SKM-1 treated with dmso at 0.1 percent for 144 hours (cell line): Measurements from ENCODE around the gene ACER3.
"Not testable (repeated sequence)": the region's sequence is repeated elsewhere in the genome, so short reads cannot be mapped to it uniquely, and the experiment has no call there.

Experiments
- DNase-seq: peaks from one replicate; lab custom pipeline; 2025; ENCODE audit not compliant: unreplicated experiment; lab: John Stamatoyannopoulos, UW

The ACER3 gene

DNA sequence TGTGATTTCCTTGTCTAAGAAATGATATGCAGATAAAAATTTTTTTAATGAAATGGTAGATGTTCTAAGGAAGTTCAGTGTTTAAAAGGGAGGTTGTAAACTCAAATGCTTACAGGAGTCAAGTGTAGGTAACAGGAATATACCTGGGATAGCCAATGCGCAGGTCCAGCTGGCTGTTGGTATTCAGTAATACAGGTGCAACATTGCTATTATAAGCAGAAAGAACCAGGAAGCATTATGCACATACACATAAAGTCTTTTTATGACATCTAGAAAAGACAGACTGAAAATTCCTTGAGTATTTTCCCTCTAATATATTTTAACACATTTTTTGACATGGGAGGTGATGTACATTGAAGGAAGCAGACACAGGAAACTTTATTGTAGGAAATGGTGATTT, 129.9 kb downstream of the ACER3 start:
- DNase-seq, result no peak

DNA sequence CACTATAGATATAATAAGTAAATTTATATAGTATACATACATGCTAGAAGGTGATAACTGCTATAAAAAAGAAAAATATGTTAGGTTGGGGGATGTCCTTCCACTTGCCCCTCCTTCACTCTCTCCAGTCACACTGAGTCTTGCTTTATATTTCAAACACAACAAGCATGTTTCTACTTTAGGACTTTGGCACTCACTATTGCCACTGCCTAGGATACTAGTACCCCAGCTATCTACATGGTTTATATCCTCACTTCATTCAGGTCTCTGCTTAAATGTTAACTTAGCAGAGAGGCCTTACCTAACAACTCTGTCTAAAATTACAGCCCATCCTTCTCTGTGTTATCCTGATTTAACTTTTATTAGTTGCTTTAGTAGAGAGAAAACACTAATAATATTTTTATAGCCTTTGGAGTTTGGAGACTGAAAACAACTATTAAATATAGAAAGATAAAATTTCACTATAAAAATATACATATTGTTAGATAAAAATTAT, 134.4 kb downstream of the ACER3 start:
- no peak for DNase-seq

DNA sequence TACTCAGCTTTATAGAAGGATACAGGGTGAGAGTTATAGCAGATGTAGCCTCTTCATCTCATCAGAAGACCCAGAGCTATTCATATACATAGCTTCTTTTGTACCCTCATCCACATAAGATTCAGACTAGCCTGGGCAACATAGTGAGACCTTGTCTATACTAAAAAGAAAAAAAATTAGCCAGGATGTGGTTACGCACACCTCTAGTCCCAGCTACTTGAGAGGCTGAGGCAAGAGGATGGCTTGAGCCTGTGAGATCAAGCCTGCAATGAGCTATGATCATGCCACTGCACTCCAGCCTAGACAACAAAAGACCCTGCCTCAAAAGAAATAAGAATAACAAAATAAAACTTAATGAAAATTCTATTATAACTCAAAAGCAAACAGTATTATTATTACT, 136.8 kb downstream of the ACER3 start:
- DNase-seq, result no peak

DNA sequence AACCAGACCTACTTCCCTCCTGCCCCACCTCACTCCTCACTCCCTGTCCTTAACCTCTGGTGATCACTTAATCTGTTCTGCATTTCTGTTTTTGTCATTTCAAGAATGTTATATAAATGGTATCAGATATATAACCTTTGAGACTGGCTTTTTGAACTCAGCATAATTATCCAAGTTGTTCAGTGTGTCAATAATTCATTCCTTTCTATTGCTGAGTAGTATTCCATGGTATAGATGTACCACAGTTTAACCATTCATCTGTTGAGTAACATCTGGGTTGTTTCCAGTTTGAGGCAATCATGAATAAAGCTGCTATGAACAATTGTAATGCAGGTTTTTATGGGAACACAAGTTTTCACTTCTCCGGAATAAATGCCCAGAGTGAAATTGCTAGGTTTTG, 138.9 kb downstream of the ACER3 start:
- no peak for DNase-seq

DNA sequence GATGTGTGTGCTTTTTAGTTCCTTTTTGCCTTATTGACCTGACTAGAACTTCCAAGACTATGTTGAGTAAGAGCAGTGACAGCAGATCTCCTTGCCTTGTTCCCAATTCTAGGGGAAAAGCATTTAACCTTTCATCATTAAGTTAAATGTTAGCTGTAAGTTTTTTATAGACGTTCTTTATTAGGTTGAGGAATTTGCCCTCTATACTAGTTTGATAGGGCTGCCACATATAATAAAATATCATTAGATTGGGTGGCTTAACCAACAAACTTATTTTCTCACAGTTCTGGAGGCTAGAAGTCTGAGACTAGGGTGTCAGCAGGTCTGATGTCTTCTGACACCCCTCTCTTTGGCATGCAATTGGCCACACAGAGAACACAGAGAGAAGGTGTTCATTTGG, 140.9 kb downstream of the ACER3 start:
- no peak for DNase-seq

DNA sequence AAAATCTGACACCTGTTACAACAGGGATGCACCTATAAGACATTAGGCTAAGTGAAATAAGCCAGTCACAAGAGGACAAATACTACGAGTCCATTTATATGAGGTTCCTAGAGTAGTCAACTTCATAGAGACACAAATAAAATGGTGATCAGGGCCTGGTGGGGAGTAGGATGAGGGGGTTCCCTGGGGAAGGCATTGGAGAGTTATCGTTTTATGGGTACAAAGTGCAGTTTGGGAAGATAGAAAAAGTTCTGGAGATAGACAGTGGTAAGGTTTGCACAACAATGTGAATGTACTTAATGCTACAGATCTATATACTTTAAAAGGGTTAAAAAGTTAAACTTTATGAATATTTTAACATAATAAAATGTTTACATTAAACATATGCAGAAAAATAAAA, 142.1 kb downstream of the ACER3 start:
- no peak for DNase-seq

DNA sequence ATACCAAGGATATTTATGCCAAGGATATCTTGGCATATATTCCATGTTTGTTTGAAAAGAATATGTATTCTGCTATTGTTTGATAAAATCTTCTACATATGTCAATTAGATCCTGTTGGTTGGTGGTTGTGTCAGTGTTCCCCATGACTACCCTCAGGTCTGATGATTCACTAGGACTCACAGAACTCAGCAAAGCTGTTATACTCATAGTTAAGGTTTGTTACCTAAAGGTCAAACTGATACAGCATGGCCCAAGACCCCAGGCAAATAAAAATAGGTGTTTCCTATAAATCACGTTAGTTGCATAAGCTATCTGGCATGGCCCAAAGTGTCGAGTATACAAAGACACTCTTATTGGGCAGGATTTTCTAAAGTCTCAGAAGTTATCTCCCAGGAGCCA, 143.2 kb downstream of the ACER3 start:
- no peak for DNase-seq

DNA sequence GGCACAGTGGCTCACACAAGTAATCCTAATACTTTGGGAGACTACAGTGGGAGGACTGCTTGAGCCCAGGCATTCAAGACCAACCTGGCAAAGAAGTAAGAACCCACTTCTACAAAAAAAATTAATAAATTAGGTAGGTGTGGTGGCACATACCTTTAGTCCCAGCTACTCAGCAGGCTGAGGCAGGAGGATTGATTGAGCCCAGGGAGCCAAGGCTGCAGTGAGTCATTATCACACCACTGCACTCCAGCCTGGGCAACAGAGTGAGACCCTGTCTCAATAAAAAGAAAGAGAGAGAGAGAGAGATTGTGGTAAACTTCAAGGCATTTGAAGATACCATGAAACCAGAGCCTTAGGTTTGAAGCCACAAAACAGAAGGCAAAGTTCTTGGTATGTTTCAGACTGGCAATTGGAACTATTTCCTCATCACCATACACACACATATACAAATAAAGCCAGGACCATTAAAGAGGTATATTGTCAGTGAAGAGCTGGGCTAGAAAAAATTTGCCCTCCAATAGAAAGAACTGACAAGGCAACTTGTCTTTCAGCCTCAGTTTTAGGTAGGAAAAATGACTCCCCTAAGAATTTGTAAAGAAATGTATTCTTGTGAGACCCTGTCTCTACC, 148.9 kb downstream of the ACER3 start:
- DNase-seq, result no peak

DNA sequence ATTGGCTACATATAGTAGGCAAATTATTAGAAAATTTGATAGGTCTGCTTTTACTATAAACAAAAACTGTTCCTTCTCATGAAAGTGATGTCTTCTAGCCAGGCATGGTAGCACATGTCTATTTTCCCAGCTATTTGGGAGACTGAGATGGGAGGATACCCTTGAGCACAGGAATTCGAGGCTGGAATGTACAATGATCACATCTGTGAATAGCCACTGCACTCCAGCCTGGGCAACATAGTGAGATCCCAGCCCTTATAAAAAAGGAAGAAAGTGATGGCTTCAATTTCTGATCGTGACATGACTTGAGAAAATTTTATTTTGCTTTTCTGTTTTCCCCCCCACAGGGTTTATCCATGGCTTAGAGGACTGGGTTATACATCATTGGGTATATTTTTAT, 154.0 kb downstream of the ACER3 start:
- no peak for DNase-seq

DNA sequence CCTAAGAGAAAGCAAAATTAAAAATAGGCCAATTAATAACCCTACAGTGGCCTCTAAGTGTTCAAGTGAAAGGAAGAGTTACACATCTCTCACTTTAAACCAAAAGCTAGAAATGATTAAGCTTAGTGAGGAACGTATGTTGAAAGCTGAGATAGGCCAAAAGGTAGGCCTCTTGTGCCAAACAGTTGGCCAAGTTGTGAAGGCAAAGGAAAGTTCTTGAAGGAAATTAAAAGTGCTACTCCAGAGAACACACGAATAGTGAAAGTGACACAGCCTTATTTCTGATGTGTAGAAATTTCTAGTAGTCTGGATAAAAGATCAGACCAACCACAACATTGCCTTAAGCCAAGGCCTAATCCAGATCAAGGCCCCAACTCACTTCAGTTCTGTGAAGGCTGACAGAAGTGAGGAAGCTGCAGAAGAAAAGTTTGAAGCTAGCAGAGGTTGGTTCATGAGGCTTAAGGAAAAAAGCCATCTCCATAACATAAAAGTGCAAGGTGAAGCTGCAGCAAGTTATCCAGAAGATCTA, 157.7 kb downstream of the ACER3 start:
- not testable (repeated sequence) for DNase-seq

DNA sequence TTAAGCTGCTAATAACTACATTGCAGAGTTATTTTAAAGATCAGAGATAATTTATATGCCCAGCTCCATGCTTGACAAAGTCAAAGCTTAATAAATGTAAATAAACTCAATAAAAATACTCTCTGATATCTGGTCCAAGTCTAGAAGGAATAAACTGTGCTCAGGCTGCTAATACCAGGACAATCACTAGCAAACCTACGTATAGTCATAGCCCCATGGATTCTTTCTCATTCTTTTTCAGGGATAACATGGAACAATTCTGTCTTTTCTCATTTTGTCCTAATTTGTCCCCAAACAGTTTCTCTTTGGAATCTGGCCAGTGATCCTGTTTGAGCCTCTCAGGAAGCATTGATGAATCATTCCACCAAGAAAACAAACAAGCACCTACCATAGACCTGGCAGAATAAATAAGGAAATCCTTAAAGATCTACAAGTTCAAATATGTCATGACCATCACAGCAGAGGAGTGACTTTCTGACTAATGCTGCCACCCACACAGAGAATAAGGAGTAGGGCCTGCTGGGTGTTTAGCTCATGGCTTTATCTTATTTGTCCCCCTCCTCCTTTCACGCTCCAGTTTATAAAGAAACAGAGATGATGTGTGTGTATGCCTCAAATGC, 159.4 kb downstream of the ACER3 start:
- DNase-seq, result no peak

DNA sequence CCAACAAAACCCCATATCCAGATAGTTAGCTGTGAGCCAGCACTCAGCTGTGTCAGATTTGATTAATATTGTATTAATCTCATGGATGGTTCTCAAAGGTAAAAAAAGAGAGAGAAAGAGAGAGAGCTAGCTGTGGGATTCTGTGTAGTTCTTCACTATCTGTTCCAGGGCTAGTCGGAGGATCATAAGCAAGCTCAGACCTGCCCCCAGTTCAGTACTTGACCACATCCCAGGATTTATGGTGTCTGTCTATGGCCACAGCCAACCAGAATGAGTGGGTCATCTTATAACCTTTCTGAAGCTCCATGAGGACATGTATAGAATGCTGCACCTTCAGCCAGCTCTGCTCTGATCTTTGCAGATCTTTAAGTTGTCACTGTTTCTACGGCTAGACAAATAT, 160.0 kb downstream of the ACER3 start:
- no peak for DNase-seq

DNA sequence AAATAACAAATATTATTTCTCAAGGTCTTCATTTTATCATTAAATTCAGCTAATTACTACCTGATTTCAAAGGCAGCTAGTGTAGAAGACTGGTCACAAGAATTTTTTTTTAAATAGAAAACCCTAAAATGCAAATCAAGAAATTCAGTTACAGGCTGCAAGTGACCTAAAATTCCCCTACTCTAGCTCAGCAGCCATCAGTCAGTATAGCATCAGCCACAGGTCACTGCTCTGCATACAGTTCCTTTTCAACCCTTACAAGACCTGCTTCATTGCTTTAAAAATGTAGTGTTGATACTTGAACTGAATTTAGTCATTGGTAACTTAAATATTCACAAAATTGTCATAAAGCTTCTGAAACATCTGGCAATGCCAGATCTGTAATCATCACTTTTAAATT, 164.0 kb downstream of the ACER3 start:
- no peak for DNase-seq

DNA sequence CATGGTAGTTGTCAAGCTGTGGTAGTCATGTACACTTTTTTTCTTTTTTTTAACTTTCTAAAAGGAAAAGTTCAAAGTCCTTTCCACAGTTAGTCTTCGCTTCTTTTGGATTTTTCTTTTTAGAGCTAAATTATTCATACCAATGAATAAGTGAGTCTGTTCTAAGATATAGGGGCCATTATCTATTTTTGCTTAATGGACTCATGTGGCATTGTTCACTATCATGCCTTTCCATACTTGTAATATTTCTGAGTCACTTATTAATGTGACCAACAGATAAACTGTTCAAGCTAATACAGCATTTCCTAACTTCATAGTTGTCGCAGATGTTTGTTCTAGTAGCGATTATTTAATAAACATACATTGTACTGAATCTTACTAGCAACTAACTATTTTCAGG, 165.5 kb downstream of the ACER3 start:
- DNase-seq, result no peak

DNA sequence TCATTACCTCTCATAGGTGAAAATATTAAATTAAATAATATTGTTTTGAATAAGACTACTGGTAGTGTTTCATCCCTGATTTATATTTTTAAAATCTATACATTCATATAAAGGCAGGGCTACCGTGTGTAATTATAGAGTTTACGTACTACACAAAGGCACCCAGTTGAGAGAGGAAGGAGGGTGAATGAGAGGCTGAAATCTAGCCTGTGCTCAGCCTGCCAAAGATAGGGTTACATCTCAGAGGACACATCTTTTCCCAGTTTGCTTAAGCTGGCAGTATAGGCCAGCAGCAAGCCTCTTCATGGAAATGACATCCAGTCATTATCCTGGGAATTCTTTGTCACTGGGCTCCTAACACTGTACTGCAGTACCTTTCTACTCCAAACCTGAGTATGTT, 166.0 kb downstream of the ACER3 start:
- DNase-seq, result no peak

DNA sequence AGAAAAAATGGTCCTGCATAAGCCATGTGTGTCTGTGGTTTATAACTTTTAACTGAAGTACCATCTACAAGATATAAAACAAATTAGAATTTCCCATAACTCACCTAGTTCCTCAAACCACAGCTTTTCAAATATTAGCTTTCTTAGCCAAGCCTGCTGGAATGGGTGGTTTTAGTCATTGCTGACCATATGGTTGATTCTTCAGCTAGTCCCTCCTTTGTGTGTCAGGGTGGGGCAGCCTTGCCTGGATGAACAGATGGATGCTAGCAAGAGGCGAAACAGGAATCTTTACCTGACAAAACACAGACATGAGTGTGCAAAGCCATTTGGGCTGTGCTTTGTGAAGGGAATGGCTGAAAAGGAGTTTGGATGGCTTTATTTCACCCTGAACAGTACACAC, 166.6 kb downstream of the ACER3 start:
- DNase-seq, result no peak

DNA sequence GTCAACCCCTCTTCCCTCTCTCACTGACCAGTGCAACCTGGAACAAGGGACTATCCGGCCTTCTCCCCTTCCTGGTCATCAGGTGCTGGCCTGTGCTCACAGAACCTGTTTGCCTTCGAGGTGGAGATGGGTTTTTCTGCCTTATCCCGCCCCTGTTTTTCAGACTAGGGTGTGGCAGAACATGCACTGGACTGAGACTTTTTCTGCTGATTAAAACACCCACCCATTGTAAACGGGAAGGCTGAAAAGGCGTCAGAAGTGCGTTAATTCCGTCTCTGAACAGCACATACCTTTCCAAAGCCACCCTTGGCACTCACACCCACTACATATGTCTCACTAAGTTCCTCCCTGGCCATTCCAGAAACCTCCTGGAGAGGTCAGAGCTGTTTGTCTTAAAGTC, 169.1 kb downstream of the ACER3 start:
- DNase-seq, result no peak

DNA sequence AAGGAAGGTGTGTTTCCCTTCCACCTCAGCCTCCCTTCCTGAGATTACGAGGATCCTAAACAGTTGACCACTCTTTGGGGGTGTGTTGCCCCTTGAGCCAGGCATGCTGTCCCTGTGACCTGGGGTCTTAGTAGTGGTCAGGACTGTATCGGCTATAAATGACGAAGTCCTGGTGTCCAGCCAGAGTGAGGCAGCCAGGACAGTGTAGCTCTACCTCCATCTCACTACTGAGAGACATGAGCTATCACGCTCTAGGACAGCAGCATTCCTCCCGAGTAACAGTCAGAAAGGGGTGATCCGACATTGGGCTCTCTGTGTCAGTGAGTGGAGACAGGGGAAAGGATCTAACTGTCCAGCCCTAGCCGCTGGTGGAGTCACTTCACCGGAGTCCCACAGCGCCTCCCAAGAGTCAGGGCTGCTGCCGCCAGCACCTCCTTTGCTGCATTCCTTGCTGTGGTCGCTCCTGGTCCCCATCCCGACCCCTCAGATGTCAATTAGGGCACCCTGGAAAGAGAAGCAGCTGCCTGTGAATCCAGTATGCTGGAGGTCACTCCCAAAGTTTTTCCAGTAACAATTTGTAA, 170.2 kb downstream of the ACER3 start:
- DNase-seq, result no peak

DNA sequence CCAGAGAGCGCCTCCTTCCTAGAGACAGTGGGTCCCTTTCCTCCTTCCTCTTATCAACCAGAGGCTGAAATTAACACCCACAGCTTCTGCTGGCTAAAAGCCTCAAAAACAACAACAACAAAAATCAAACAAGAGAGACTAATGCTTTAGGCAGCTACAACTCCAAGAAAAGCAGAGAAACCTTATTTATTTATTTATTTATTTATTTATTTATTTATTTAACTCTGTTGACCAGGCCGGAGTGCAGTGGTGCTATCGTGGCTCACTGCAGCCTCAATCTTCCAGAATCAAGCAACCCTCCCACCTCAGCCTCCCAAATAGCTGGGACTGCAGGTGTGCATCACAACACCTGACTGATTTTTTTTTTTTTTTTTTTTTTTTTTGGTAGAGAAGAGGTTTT, 170.9 kb downstream of the ACER3 start:
- no peak for DNase-seq

DNA sequence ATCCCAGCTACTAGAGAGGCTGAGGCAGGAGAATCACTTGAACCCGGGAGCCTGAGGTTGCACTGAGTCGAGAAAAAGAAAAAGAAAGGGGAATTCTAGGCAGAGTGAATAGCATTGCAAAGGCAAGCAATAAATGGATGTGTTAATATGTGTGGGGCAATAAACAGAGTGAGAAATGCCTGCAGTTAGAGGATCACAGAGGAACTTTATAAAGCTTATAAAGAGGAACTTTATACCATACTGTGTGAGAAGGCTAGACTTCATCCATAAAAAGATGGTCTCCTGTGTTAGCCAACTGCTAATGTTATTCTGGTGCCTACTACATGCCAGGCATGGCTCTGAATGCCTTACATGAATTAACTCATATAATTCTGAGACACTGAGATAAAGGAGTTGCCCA, 174.3 kb downstream of the ACER3 start:
- DNase-seq, result peak; percentile 28

DNA sequence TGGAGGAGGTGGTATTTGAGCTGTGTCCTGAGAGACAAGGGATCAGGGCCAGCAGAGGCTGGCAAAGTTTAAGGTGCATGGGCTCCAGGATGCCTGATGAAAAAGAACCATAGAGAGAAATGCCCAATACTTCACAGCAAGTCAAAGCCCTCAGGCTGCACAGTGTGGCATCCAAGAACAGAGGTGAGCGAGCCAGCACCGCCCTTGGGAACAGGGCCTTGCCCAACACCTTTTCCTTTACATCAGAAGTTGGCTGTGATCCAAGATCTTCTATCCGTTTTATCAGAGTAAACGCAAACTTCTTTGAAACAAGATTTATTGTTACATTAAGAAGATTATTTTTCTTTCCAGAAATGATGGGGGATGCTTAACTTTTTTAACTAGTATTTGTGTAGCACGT, 174.9 kb downstream of the ACER3 start:
- DNase-seq, result no peak

DNA sequence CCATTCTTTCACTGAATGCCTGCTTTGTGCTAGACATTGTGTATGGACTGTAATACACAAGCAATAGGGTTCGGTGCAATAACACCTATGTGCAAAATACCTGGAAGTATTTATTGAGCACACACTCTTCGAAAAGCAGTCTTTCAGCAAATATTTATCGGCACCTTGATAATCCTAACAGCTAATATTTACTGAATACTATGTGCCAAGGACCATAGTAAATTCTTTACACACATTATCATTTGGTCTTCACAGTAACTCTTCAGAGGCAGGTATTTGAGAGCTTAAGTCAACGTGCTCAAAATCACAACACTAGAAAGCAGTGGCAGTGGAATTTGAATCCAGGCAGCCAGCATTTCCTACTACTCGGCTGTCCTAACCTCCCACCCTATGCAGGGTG, 175.7 kb downstream of the ACER3 start:
- DNase-seq, result no peak

DNA sequence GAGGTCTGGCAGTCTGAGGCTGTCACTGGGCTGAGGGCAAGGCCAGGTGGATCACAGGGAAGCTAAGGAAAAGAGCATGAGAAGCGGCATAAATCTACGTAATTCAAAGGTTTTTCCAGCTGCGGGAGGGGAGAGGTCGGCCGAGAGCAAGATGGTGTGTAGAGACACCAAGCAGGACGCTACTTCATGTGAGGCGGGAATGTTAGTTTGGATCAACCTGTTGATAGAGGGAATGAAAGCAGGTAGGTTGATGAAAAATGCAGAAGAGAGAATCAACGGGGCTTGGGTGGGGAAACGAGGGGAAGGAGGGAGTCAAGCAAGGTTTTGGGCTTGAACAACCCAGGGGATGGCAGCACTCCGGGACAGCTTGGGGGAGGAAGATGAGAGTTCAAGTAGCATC, 176.3 kb downstream of the ACER3 start:
- DNase-seq, result no peak
